T-helper 22 cell (primary cell): ENCODE measurements around the gene LVRN.

Experiments
- DNase-seq: peaks from one replicate; pipeline ENCODE4 v3.0.0-alpha.2; 2020; ENCODE audit warnings: low read depth

Gene LVRN

GRCh38 chr5:115961381-115962238 is 665 bp upstream of the LVRN start:
- DNase-seq = no peak

GRCh38 chr5:115962565-115963402 is 509 bp downstream of the LVRN start:
- no peak for DNase-seq

- no peak for DNase-seq
Observed at GRCh38 chr5:115963566-115963965, 1.3 kb downstream of the LVRN start.

GRCh38 chr5:115968770-115969169 is 6.5 kb downstream of the LVRN start:
- no peak for DNase-seq

GRCh38 chr5:115977096-115977495 is 14.8 kb downstream of the LVRN start:
- no peak for DNase-seq

- DNase-seq = no peak
Observed at GRCh38 chr5:115977988-115978387, 15.7 kb downstream of the LVRN start.

- no peak for DNase-seq
Observed at GRCh38 chr5:115978779-115979178, 16.5 kb downstream of the LVRN start.

- no peak for DNase-seq
Observed at GRCh38 chr5:115979201-115980041, 17.1 kb downstream of the LVRN start.

GRCh38 chr5:115983519-115983918 is 21.2 kb downstream of the LVRN start:
- DNase-seq = no peak

- no peak for DNase-seq
Observed at GRCh38 chr5:115985802-115986757, 23.8 kb downstream of the LVRN start.

GRCh38 chr5:115988002-115988401 is 25.7 kb downstream of the LVRN start:
- no peak for DNase-seq

- DNase-seq = no peak
Observed at GRCh38 chr5:115992848-115993350, 30.6 kb downstream of the LVRN start.

GRCh38 chr5:115995351-115995750 is 33.1 kb downstream of the LVRN start:
- DNase-seq = no peak

- no peak for DNase-seq
Observed at GRCh38 chr5:116002116-116002906, 40.0 kb downstream of the LVRN start.

- DNase-seq = no peak
Observed at GRCh38 chr5:116004248-116004647, 42.0 kb downstream of the LVRN start.

GRCh38 chr5:116009806-116010205 is 47.5 kb downstream of the LVRN start:
- DNase-seq = no peak

- no peak for DNase-seq
Observed at GRCh38 chr5:116011046-116011445, 48.8 kb downstream of the LVRN start.

GRCh38 chr5:116013207-116013785 is 51.0 kb downstream of the LVRN start:
- no peak for DNase-seq

- no peak for DNase-seq
Observed at GRCh38 chr5:116013936-116014335, 51.7 kb downstream of the LVRN start.

GRCh38 chr5:116023619-116024018 is 61.3 kb downstream of the LVRN start:
- DNase-seq = no peak
